ENCODE results near the gene CETP.

DNA sequence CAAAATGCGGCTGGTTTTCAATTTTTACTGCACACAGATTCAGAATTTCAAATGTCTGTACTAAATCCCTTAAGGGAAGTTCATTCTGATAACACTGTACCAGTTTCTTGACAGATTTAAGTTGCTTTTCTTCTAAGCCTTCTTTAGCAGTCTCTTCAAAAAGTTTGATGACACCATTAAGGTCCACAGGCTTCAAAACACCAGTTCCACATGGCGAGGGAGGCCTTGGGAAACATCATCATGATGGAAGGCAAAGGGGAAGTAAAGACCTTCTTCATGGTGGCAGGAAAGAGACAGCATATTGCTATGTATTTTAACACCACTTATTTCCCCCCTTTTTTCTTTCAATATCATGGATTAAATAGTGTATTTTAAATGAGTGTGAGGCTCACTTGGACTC, 52.2 kb downstream of the CETP start:
- TF ChIP-seq POLR2A (IDR thresholded peaks at IDR 0.05) (no peak), CTCF (IDR thresholded peaks at IDR 0.05) (no peak)

All from uterus (tissue), 2 donors.